T47D (cell line): Measurements from ENCODE around the gene SLC35C1.

Source experiments
- DNase-seq, 2 experiments: peaks; one replicate each; pipeline versions ENCODE4 v3.0.0 to v3.0.0-alpha.2; 2011 to 2012; ENCODE audit warnings: low read depth in 1 of 2, low spot score in 1 of 2
- JUND ChIP-seq: IDR thresholded peaks from 2 replicates; pipeline ENCODE4 v1.6.1; 2012; ENCODE audit warnings: low read depth
- in situ Hi-C: cut with HindIII; loops from 2 replicates; pipeline ENCODE4 v1.10.0; 2016; ENCODE audit warnings: low sequenced_read_pairs, low pct_unique_long_range_greater_than_20kb

The SLC35C1 gene

DNA sequence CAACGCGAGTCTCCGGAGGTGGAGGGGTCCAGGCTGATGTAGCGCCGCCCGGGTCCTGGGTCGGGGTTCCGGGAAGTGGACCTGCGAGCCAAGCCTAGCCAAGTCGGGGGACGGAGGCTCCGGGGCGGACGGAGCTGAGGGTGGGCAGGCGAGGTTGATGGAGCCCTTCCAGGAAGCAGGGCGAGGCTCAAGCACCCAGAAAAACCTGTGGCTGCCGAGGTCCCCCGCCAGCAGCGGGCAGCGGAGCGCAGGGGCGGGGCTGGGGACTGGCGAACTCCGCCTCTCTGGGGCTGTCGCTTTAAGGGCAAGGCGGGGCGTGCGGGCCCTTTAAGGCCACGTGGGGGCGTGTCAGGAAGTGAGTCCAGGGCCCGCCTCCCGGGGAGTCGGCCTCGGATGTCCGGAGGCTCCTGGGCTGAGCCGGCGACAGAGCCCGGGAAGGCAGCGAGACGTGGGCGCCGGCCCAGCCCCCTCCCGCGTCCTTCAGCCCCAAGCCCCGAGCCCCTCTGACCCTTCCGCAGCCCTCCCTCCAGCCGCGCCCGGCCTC is at the start of gene SLC35C1:
Gene SLC35C1, plus strand, starts transcription at position 389 of the 544 bp plus-strand sequence. CDS start 653 bp downstream, outside the sequence.
- in situ Hi-C loops: no loop called here
- DNase-seq: peak; percentile 92 to 97
- no peak for TF ChIP-seq JUND

DNA sequence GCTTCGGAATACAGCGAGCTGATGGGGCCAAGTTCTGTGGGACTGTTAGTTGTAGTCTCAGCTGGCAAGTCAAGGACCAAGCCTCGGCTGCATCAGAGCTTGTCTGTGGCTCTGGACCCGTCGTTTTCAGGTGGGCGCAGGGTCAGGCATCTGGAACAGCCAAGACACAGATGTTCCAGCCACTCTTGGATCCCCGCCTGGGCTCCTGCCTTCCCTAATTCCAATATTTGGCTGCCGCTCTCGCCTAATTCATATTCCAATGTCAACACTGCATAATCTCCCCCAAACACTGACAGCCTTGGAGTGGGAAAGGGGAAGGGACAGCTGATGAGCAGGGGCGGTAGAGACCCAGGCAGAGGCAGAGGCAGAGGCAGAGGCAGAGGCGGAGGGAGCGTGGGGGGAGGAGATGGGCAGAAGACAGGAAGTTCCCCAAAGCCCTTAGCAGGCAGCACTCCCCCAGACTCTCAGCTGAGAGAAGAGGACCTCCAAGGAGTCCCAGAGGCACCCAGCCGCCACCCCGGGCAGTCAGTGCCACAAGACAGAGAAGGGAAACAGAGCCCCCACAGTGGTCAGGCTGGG is 49.6 kb upstream of the SLC35C1 start:
- no peak for TF ChIP-seq JUND
- in situ Hi-C loops: no loop called here
- DNase-seq: no peak

DNA sequence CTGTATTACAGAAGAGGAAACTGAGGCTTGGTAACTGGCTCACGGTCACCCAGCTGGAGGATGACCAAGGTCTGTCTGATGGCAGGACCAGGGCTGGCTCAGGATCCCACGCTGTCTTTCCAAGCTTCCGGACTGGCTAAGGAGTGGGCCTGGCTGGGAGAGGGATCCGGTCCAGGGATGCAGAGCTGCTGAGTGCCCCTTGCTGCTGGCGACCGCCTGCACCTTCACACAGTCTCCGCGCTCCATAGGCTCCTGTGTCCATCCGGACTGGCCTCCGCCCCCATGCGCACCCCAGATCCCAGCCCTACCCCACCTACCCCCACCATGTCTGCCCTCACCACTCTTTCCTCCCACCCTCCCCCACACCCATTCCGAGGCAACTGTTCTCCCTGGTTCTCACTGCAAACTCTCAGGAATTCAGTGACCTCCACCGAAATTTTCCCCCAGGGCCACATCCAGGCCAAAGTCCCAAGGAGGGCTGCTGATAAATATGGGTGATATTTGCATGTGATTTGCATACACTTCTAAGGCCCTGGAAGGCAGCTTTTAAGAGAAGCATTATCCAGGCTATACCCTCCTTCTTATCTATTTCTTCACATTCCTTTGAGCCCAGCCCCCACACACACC is 48.5 kb upstream of the SLC35C1 start:
- DNase-seq: no peak
- TF ChIP-seq JUND: no peak
- in situ Hi-C loops: no loop called here

DNA sequence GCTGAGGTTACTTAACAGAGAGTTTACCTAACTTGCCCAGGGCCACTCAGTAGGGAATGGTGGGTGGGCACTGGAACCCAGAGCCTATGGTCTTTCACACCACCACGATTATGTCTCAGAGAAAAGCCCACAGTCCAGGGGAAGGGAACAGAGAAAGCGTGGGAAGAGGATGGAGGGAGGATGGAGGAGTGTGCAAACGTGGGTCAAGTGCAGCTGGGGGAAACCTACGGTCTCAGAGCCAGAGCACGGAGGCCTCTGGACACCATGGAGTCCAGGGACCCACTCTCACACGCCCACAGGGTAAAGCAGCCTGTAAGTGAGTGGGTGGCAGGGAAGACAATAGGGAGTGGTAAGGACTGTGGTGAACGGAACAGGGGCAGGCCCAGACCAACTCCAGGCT is 47.3 kb upstream of the SLC35C1 start:
- in situ Hi-C loops: no loop called here
- TF ChIP-seq JUND: no peak
- DNase-seq: no peak

DNA sequence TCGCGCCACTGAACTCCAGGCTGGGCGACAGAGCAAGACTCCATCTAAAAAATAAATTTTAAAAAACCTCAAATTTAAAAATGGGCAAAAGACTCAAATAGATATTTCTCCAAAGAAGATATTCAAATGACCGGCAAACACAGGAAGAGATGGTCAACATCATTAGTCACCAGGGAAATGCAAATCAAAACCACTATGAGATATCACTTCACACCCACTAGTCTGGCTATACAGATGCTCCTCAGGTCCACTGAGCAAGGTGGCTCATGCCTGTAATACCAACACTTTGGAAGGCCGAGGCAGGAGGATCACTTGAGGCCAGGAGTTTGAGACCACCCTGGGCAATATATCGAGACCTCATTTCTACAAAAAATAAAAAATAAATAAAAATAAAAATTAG is 43.3 kb upstream of the SLC35C1 start:
- DNase-seq: no peak
- TF ChIP-seq JUND: no peak
- in situ Hi-C loops: no loop called here

DNA sequence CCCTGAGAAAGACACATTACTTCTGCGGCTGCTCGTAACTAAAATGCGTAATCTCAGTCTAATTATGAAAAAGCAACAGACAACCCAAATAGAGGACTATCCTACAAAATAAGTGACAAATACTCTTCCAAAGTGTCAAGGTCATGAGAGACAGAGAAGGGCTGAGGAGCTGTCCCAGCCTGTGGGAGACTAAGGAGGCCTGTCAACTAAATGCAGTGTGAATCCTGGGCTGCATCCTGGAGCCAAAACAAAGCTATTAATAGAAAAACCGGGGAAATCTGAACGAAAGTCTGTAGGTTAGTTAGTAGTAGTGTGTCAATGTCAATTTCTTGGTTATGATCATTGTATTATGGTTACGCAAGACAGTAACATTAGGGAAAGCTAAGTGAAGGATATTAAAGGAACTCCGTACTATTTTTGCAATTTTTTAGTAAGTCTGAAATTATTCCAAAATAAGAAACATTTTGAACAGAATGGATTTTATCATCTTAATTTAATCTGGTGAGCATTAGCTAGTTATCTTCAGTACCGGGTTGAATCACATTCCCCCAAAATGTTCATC is 39.8 kb upstream of the SLC35C1 start:
- DNase-seq: no peak
- in situ Hi-C loops: no loop called here
- TF ChIP-seq JUND: no peak

DNA sequence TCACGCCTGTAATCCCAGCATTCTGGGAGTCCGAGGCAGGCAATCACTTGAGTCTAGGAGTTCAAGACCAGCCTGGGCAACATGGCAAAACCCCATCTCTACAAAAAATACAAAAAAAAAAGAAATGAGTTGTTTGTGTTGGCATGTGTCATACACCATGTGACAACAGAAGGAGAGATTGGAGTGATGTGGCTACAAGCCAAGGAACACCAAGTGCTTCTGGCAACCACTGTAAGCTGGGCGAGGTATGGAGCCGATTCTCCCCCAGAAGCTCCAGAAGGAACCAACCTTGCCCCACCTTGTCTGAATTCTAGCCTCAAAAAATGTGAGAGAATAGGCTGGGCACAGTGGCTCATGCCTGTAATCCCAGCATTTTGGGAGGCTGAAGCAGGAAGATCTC is 39.1 kb upstream of the SLC35C1 start:
- no peak for TF ChIP-seq JUND
- in situ Hi-C loops: no loop called here
- DNase-seq: peak in 1 of 2 experiments; percentile 19

DNA sequence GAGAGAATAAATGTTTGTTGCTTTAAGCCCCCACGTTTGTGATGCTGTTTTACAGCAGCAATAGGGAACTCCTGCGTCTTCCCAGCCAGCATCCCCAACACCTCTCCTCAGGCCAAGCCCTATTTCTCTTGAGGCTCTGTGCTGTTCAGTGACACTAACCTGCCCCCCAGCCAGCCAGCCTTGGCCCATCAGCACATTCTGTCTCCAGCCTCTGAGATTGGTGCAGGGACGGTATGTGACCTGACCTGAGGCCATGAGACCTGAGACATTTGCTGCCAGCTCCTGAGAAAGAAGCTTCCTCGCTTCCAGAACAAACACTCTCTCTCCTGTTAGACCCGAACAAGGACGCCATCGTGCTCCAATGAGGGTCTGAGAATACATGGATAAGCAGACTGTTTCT is 38.5 kb upstream of the SLC35C1 start:
- no peak for TF ChIP-seq JUND
- in situ Hi-C loops: no loop called here
- no peak for DNase-seq

DNA sequence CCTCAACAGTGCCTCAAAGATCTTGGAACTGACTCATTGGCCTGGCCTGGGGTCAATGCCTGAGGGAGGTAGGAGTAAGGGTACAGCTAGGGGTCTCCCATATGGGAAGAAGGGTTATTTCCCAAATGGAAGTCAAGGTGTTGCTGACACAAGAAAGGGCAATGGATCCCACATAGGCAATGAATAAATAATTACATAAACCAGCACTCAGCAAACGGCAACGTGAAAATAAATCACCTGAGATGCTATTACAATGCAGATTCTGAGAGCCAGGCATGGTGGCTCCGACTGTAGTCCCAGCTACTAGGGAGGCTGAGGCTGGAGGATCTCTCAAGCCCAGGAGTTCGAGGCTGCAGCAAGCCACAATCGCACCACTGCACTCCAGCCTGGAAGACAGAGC is 36.5 kb upstream of the SLC35C1 start:
- no peak for DNase-seq
- TF ChIP-seq JUND: no peak
- in situ Hi-C loops: no loop called here

DNA sequence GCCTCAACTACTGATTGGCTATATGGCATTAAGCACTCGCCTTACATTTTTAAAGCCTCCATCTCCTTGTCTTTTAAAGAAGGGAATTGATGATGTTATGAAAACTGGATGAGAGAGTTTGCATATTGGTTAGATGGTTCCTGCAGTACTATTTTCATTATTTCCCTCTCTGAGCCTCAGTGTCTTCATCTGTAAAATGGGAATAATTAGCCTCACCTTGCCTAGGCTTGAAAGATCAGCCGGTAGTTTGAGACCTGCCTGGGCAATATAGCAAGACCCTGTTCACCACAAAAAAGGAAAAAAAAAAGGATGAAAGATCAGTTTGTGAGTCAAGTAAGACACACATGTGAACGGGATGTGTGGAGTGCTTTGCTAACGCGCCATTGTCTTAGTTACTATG is 35.0 kb upstream of the SLC35C1 start:
- no peak for DNase-seq
- in situ Hi-C loops: no loop called here
- TF ChIP-seq JUND: no peak

DNA sequence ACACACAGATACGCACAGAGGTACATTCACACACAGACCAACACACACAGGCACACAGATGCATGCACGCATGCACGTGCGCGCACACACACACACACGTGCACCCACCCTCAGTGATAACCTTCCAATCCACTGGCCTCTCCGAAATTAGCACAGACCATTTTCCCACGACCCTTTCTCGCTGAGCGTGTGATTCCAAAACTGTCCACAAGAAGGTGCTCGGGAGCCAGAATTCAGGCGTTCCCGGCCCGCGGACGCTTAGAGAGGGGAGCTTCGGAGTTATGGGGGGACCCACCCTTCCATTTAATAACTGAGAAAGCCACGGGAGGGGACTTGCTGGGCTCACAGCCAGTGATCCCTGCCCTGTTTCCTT is 33.8 kb upstream of the SLC35C1 start:
- DNase-seq: peak; percentile 56 to 62
- in situ Hi-C loops: no loop called here
- no peak for TF ChIP-seq JUND

DNA sequence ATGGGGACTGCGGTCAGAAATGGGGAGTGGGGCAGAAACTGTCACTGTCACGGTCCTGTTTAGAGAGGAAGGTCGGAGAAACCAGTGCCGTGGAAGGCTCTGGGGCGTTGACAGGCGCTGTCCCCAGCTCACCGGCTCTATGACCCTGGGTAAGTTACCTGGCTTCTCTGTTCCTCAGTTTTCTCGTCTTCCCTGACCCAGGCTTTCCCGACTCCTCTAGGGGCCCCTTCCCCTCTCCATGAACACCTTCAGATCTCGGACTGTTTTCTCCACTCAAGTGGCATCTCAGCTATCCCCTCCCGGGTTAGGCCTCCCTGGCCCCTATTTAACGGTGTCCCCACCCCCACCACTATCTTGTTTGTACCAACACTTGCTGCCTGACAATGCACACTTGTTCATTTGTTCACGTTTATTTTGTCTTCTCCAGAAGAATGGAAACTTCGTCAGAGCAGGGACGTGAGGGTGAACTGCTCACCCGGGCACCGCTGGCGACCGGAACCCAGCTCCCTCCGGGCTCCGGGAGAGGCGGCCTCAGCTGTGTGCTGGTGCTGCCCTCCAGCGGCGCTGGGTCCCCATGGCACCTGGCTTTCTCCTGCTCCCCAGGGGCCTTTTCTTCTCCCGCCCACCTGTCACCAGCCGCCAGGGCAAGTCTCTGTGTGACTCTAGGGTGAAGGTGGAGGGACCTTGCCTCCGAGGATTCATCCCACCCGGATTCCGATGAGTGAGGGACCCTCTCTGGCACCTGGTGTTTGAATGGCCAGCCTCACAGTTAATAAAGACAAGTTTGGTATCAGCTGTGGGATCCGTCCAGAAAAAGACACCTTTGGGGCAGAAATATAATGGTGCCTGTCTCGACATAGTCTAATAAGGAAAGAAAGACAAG is 33.1 kb upstream of the SLC35C1 start:
- DNase-seq: peak; percentile 84 to 93
- in situ Hi-C loops: no loop called here
- no peak for TF ChIP-seq JUND

DNA sequence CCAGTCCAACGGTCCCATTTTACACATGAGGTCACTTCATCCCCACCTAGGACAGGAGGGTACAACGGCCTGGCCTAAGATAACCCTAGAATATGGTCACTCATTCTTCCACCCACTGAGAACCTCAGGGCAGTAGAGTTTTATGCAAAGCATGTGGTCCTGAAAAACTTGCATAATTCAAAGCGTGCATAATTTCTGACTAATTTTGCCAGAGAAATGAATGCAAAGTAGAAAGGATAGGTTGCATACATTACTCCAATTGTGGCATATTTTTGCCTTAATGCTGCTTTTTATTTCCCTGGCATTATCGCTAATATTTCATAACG is 32.5 kb upstream of the SLC35C1 start:
- DNase-seq: no peak
- in situ Hi-C loops: no loop called here
- TF ChIP-seq JUND: no peak
